OCI-LY3 (cell line): Measurements from ENCODE around the gene FAM210B.

ENCODE experiments used
- CTCF ChIP-seq: fragments of 200-600, 300-600 bp; sonication (generic); IDR thresholded peaks from 2 replicates; pipeline ENCODE4 v1.5.1; 2014; ENCODE audit warnings: antibody characterized with exemption, low read length, low read depth
- EZH2phosphoT487 ChIP-seq: fragments of 200-600 bp; shearing (Covaris generic); IDR thresholded peaks from 2 replicates; pipeline ENCODE4 v1.6.1; 2018; ENCODE audit warnings: antibody characterized with exemption, mixed run types, low read depth

- no peak for TF ChIP-seq CTCF
- TF ChIP-seq EZH2phosphoT487: no peak
These were observed 56.3 kb downstream of the FAM210B start for GRCh38 chr20:56414842-56415765.
